ENCODE measurements around the gene NXN.

DNA sequence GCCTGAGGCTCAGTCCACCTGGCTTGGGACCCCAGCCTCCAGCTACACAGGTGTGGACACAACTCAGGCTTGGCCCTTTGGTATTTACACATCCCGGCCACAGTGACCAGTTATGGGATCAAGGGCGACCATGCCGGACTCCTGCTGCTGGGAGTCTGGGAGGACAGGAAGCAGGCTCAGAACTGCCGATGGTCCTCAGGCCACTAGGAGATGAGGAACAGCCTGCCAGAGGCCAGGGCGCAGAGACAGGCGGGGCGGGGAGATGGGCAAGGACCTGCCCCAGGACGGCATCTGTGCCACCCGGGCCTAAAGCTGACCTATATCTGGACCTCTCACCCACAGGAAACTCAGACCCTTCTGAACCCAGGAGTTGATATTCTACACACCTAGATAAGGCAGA lies 12.5 kb downstream of the NXN start:
- TF ChIP-seq, protein P1, sequence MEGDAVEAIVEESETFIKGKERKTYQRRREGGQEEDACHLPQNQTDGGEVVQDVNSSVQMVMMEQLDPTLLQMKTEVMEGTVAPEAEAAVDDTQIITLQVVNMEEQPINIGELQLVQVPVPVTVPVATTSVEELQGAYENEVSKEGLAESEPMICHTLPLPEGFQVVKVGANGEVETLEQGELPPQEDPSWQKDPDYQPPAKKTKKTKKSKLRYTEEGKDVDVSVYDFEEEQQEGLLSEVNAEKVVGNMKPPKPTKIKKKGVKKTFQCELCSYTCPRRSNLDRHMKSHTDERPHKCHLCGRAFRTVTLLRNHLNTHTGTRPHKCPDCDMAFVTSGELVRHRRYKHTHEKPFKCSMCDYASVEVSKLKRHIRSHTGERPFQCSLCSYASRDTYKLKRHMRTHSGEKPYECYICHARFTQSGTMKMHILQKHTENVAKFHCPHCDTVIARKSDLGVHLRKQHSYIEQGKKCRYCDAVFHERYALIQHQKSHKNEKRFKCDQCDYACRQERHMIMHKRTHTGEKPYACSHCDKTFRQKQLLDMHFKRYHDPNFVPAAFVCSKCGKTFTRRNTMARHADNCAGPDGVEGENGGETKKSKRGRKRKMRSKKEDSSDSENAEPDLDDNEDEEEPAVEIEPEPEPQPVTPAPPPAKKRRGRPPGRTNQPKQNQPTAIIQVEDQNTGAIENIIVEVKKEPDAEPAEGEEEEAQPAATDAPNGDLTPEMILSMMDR (IDR thresholded peaks at IDR 0.05): no peak
- TF ChIP-seq POLR2A (IDR thresholded peaks at IDR 0.05) (no peak), POLR2AphosphoS5 (IDR thresholded peaks at IDR 0.05) (no peak)
